Activated CD8-positive, alpha-beta T cell treated with anti-CD3 and anti-CD28 coated beads, Interleukin-2, amount 10 ng/mL, durations not matched to agents 7 days and 5 days (primary cell): ENCODE measurements around the gene ZNF768. TPM values are rescaled to one million over a fixed set of nuclear protein-coding genes. Genes with fewer than 3 reads are reported as not detected.
A peak's percentile ranks its signal among the peaks of the same experiment; 100 is the strongest.

Source experiments
- ATAC-seq: fragments of 150-1000 bp; cut with Tn5 transposase; one replicate; pipeline ENCODE4 v1.10.0; 2021; ENCODE audit warnings: moderate library complexity
- CTCF ChIA-PET: fragments of 350-600 bp; sonication (Branson Sonifier 250); formaldehyde crosslinking; loops from one replicate; lab custom pipeline; 2021; ENCODE audit warnings: antibody characterized with exemption; lab: Charles Lee
- POLR2A ChIA-PET: fragments of 350-600 bp; sonication (Branson Sonifier 250); formaldehyde crosslinking; loops from one replicate; lab custom pipeline; 2021; ENCODE audit warnings: antibody characterized with exemption; lab: Charles Lee
- DNase-seq: peaks from one replicate; pipeline ENCODE4 v3.0.0-alpha.2; 2020
- H3K27ac Mint-ChIP-seq: one replicate; pipeline ENCODE4 v1.8.0; 2021; ENCODE audit warnings: mild to moderate bottlenecking, mixed read lengths
- H3K27me3 Mint-ChIP-seq: one replicate; pipeline ENCODE4 v1.8.0; 2021; ENCODE audit warnings: low read depth, mixed read lengths
- H3K36me3 Mint-ChIP-seq: one replicate; pipeline ENCODE4 v1.8.0; 2021; ENCODE audit warnings: low read depth, mixed read lengths
- H3K4me1 Mint-ChIP-seq: one replicate; pipeline ENCODE4 v1.8.0; 2021; ENCODE audit warnings: low read depth, mixed read lengths
- H3K4me3 Mint-ChIP-seq: one replicate; pipeline ENCODE4 v1.8.0; 2021; ENCODE audit warnings: mild to moderate bottlenecking, mixed read lengths
- H3K9me3 Mint-ChIP-seq: one replicate; pipeline ENCODE4 v1.8.0; 2022; ENCODE audit warnings: mixed read lengths; ENCODE audit not compliant: insufficient read depth
- total RNA-seq, 2 experiments: library from RNA; stranded (reverse); gene quantifications; one replicate each; pipeline ENCODE4 v1.2.3, GENCODE V29; 2021

ZNF768 gene
- total RNA-seq, 2 experiments from 2014 or later: 6.7 to 7.0 TPM

- H3K9me3 Mint-ChIP-seq: no peaks in the 10 kb centered on the region
- H3K4me3 Mint-ChIP-seq: peak overlapping the region; percentile 58
- POLR2A ChIA-PET: interaction anchor here (0.6 to 3.2 kb wide), 2 partner anchors 17 to 30 kb away, joined by 3 to 24 read pairs; partner anchors contain the start of gene ZNF785
- H3K36me3 Mint-ChIP-seq: peaks cover 40% of the 10 kb centered on the region
- H3K27me3 Mint-ChIP-seq: no peaks in the 10 kb centered on the region
- DNase-seq (no peak), ATAC-seq (no peak)
- CTCF ChIA-PET: interaction anchor here (6.0 kb wide), 1 partner anchor 20 kb away, joined by 76 read pairs; the partner anchor contains the start of gene ZNF747
- H3K4me1 Mint-ChIP-seq: peaks cover 60% of the 10 kb centered on the region
- peak overlapping the region; percentile 57 for H3K27ac Mint-ChIP-seq
Measured at GRCh38 chr16:30555315-30556124, 29.2 kb upstream of the ZNF768 start.

- ATAC-seq: no peak
- DNase-seq: no peak
- H3K36me3 Mint-ChIP-seq: peaks cover 40% of the 10 kb centered on the region
- H3K4me1 Mint-ChIP-seq: peaks cover 58% of the 10 kb centered on the region
- H3K4me3 Mint-ChIP-seq: no peak overlapping the region
- ChIA-PET POLR2A (interaction anchor here (1.0 to 1.1 kb wide), 2 partner anchors 10 to 20 kb away, joined by 3 to 4 read pairs; no protein-coding TSS in a partner anchor), CTCF (interaction anchor here (1.1 to 6.0 kb wide), 3 partner anchors 19 to 139 kb away, joined by 3 to 76 read pairs (median 7); partner anchors contain the start of gene ZNF747)
- H3K9me3 Mint-ChIP-seq: no peaks in the 10 kb centered on the region
- no peaks in the 10 kb centered on the region for H3K27me3 Mint-ChIP-seq
- H3K27ac Mint-ChIP-seq: no peak overlapping the region
Measured at GRCh38 chr16:30554557-30555314, 28.4 kb upstream of the ZNF768 start.

- Mint-ChIP-seq H3K4me3 (no peak overlapping the region), H3K27me3 (no peaks in the 10 kb centered on the region), H3K9me3 (no peaks in the 10 kb centered on the region), H3K27ac (peak overlapping the region; percentile 95), H3K36me3 (peaks cover 40% of the 10 kb centered on the region), H3K4me1 (peaks cover 57% of the 10 kb centered on the region)
- ChIA-PET POLR2A (interaction anchor here (1.0 to 1.2 kb wide), 2 partner anchors 11 to 19 kb away, joined by 3 to 6 read pairs; partner anchors contain the start of gene ZNF688), CTCF (interaction anchor here (1.6 to 5.1 kb wide), 2 partner anchors 18 to 140 kb away, joined by 3 to 34 read pairs; partner anchors contain the start of gene ZNF747)
- ATAC-seq (no peak), DNase-seq (no peak)
Measured at GRCh38 chr16:30553393-30553899, 27.1 kb upstream of the ZNF768 start.

- Mint-ChIP-seq H3K4me1 (peaks cover 56% of the 10 kb centered on the region), H3K27me3 (no peaks in the 10 kb centered on the region), H3K4me3 (no peak overlapping the region), H3K36me3 (peaks cover 40% of the 10 kb centered on the region), H3K9me3 (no peaks in the 10 kb centered on the region), H3K27ac (peak overlapping the region; percentile 95)
- no peak for ATAC-seq
- CTCF ChIA-PET: interaction anchor here (1.1 to 5.1 kb wide), 4 partner anchors 17 to 141 kb away, joined by 3 to 34 read pairs (median 6); partner anchors contain the start of gene ZNF747
- POLR2A ChIA-PET: interaction anchor here (1.2 to 1.8 kb wide), 2 partner anchors 18 to 19 kb away, joined by 6 to 15 read pairs; partner anchors contain the start of genes ZNF688 and ZNF747
- DNase-seq: no peak
Measured at GRCh38 chr16:30552956-30553355, 26.6 kb upstream of the ZNF768 start.

GRCh38 chr16:30551781-30552180 is 25.4 kb upstream of the ZNF768 start:
- peak overlapping the region; percentile 95 for H3K27ac Mint-ChIP-seq
- H3K4me1 Mint-ChIP-seq: peaks cover 56% of the 10 kb centered on the region
- DNase-seq (peak; percentile 78), ATAC-seq (peak; percentile 94)
- no peaks in the 10 kb centered on the region for H3K9me3 Mint-ChIP-seq
- peaks cover 36% of the 10 kb centered on the region for H3K36me3 Mint-ChIP-seq
- POLR2A ChIA-PET: interaction anchor here (0.9 to 1.8 kb wide), 4 partner anchors 9 to 21 kb away, joined by 3 to 15 read pairs (median 4); partner anchors contain the start of genes ZNF688 and ZNF747
- peak overlapping the region; percentile 64 for H3K4me3 Mint-ChIP-seq
- CTCF ChIA-PET: interaction anchor here (0.6 to 5.1 kb wide), 7 partner anchors 14 to 122 kb away, joined by 3 to 34 read pairs (median 4); partner anchors contain the start of genes DCTPP1, PRR14 and ZNF747
- H3K27me3 Mint-ChIP-seq: no peaks in the 10 kb centered on the region

GRCh38 chr16:30548416-30549253 is 22.3 kb upstream of the ZNF768 start:
- DNase-seq: no peak
- no peaks in the 10 kb centered on the region for H3K9me3 Mint-ChIP-seq
- H3K27ac Mint-ChIP-seq: no peak overlapping the region
- peaks cover 13% of the 10 kb centered on the region for H3K36me3 Mint-ChIP-seq
- ChIA-PET POLR2A (no interaction called here), CTCF (interaction anchor here (5.1 kb wide), 1 partner anchor 13 kb away, joined by 34 read pairs; the partner anchor contains the start of gene ZNF747)
- H3K27me3 Mint-ChIP-seq: no peaks in the 10 kb centered on the region
- H3K4me3 Mint-ChIP-seq: no peak overlapping the region
- H3K4me1 Mint-ChIP-seq: peaks cover 37% of the 10 kb centered on the region
- ATAC-seq: no peak

GRCh38 chr16:30546115-30546514 is 19.7 kb upstream of the ZNF768 start:
- peaks cover 12% of the 10 kb centered on the region for H3K4me1 Mint-ChIP-seq
- no peak for ATAC-seq
- no peak overlapping the region for H3K4me3 Mint-ChIP-seq
- CTCF ChIA-PET: interaction anchor here (1.9 kb wide), 1 partner anchor 11 kb away, joined by 5 read pairs; no protein-coding TSS in a partner anchor
- H3K9me3 Mint-ChIP-seq: no peaks in the 10 kb centered on the region
- POLR2A ChIA-PET: interaction anchor here (0.9 to 1.0 kb wide), 3 partner anchors 10 to 23 kb away, joined by 3 read pairs; partner anchors contain the start of gene ZNF747
- no peaks in the 10 kb centered on the region for H3K27me3 Mint-ChIP-seq
- H3K27ac Mint-ChIP-seq: no peak overlapping the region
- no peaks in the 10 kb centered on the region for H3K36me3 Mint-ChIP-seq
- no peak for DNase-seq

GRCh38 chr16:30543067-30543466 is 16.7 kb upstream of the ZNF768 start:
- Mint-ChIP-seq H3K27ac (no peak overlapping the region), H3K27me3 (no peaks in the 10 kb centered on the region), H3K4me3 (no peak overlapping the region), H3K9me3 (no peaks in the 10 kb centered on the region), H3K36me3 (no peaks in the 10 kb centered on the region), H3K4me1 (peaks cover 3% of the 10 kb centered on the region)
- ChIA-PET CTCF (interaction anchor here (1.1 to 1.2 kb wide), 2 partner anchors 8 to 15 kb away, joined by 4 to 7 read pairs; partner anchors contain the start of genes ZNF747 and ZNF764), POLR2A (interaction anchor here (1.4 to 1.9 kb wide), 2 partner anchors 9 to 15 kb away, joined by 4 to 5 read pairs; partner anchors contain the start of gene ZNF747)
- no peak for ATAC-seq
- DNase-seq: no peak

GRCh38 chr16:30541502-30542329 is 15.3 kb upstream of the ZNF768 start:
- CTCF ChIA-PET: no interaction called here

More at GRCh38 chr16:30541502-30542329, 15.3 kb upstream of the ZNF768 start:
- Mint-ChIP-seq H3K4me1 (peaks cover 16% of the 10 kb centered on the region), H3K27ac (no peak overlapping the region), H3K4me3 (no peak overlapping the region), H3K27me3 (no peaks in the 10 kb centered on the region), H3K36me3 (peaks cover 12% of the 10 kb centered on the region), H3K9me3 (no peaks in the 10 kb centered on the region)
- DNase-seq (no peak), ATAC-seq (no peak)
- POLR2A ChIA-PET: interaction anchor here (1.1 kb wide), 1 partner anchor 30 kb away, joined by 5 read pairs; the partner anchor contains the start of gene ZNF688
